ENCODE results near the gene TMOD1. TPM values are rescaled to one million over a fixed set of nuclear protein-coding genes. Genes with fewer than 3 reads are reported as not detected.

TMOD1 gene
- total RNA-seq, 4 donors from 2014 or later: 1.8 to 4.9 (median 2.9) TPM

GRCh38 chr9:97468658-97469448 lies 32.6 kb upstream of the TMOD1 start:
- TF ChIP-seq, protein P1, sequence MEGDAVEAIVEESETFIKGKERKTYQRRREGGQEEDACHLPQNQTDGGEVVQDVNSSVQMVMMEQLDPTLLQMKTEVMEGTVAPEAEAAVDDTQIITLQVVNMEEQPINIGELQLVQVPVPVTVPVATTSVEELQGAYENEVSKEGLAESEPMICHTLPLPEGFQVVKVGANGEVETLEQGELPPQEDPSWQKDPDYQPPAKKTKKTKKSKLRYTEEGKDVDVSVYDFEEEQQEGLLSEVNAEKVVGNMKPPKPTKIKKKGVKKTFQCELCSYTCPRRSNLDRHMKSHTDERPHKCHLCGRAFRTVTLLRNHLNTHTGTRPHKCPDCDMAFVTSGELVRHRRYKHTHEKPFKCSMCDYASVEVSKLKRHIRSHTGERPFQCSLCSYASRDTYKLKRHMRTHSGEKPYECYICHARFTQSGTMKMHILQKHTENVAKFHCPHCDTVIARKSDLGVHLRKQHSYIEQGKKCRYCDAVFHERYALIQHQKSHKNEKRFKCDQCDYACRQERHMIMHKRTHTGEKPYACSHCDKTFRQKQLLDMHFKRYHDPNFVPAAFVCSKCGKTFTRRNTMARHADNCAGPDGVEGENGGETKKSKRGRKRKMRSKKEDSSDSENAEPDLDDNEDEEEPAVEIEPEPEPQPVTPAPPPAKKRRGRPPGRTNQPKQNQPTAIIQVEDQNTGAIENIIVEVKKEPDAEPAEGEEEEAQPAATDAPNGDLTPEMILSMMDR (IDR thresholded peaks at IDR 0.05): no peak
- TF ChIP-seq POLR2A (IDR thresholded peaks at IDR 0.05): no peak
- WGBS, 2 donors: 68 to 79% methylated on average over 4 of the region's 4 CpGs
- DNase-seq (ENCODE audit: low spot score in 2 of 2): peak; percentile 80 to 93
- H3K4me3 ChIP-seq (ENCODE audit: low read depth, poor library complexity, severe bottlenecking): no peak overlapping the region
- intact Hi-C loops (cut with DNase I; ENCODE audit: low total_unique reads): no loop called here

- DNase-seq (ENCODE audit: low spot score in 2 of 2): no peak
- no peak overlapping the region for H3K4me3 ChIP-seq (ENCODE audit: low read depth, poor library complexity, severe bottlenecking)
- intact Hi-C loops (cut with DNase I; ENCODE audit: low total_unique reads): no loop called here
- TF ChIP-seq, protein P1 (IDR thresholded peaks at IDR 0.05): no peak
- TF ChIP-seq POLR2A (IDR thresholded peaks at IDR 0.05): no peak
- WGBS, 2 donors: 77 to 80% methylated on average over 2 of the region's 2 CpGs
Observed at GRCh38 chr9:97470076-97470475, 31.4 kb upstream of the TMOD1 start.

DNA sequence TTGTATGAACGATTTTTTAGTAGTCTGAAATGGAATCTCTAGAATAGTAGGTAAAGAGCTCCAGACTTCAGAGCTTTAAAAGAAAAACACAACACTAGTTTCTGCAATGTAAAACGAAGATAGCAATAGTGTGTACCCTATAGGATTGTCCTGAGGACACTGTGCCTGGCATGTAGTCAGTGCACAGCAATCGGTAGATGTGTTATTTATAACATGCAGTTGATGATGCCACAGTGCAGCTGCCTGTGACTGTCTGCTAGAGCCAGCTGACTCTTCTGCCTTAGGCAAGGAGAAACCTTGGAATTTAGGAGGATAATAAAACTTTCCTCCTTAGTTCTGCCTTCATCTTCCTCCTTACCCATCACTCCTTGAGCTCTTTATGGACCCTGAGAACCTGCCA lies 27.7 kb upstream of the TMOD1 start:
- DNase-seq (ENCODE audit: low spot score in 2 of 2): no peak
- TF ChIP-seq POLR2A (IDR thresholded peaks at IDR 0.05): no peak
- 64 to 70% methylated on average over 3 of the region's 3 CpGs for WGBS, 2 donors
- intact Hi-C loops (cut with DNase I; ENCODE audit: low total_unique reads): no loop called here
- no peak overlapping the region for H3K4me3 ChIP-seq (ENCODE audit: low read depth, poor library complexity, severe bottlenecking)

DNA sequence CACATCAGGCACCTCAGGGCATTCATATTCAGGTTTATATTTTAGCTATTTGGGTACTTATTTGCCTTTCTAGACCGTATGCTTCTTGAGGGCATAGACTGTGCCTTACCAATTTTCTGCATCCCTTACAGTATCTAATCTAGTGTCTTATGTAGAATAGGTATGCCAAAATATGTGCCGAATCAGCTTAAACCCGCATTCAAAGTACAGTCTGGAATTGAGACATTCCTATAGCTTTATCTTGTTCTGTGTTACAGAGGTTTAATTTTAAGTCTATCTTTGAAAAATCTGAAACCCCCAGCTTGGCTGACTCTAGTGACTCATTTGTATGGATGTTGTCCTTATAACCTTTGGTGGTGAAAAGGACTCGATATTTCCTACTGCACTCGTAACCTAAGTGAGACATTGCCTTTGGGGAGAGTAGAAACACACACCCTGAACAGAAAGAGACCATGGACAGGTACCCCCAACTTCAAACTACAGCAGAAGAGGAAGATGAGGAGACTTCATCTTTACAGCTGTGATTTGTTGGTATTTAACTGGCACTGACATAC lies 27.0 kb upstream of the TMOD1 start:
- 86 to 91% methylated on average over 5 of the region's 5 CpGs for WGBS, 2 donors
- no peak overlapping the region for H3K4me3 ChIP-seq (ENCODE audit: low read depth, poor library complexity, severe bottlenecking)
- intact Hi-C loops (cut with DNase I; ENCODE audit: low total_unique reads): no loop called here
- DNase-seq (ENCODE audit: low spot score in 2 of 2): no peak
- TF ChIP-seq POLR2A (IDR thresholded peaks at IDR 0.05): no peak
- TF ChIP-seq, protein P1 (IDR thresholded peaks at IDR 0.05): no peak

GRCh38 chr9:97475059-97475458 lies 26.4 kb upstream of the TMOD1 start:
- WGBS, 2 donors: 82 to 83% methylated on average over 2 of the region's 2 CpGs
- no peak overlapping the region for H3K4me3 ChIP-seq (ENCODE audit: low read depth, poor library complexity, severe bottlenecking)
- TF ChIP-seq POLR2A (IDR thresholded peaks at IDR 0.05): no peak
- TF ChIP-seq, protein P1 (IDR thresholded peaks at IDR 0.05): no peak
- no peak for DNase-seq (ENCODE audit: low spot score in 2 of 2)
- intact Hi-C loops (cut with DNase I; ENCODE audit: low total_unique reads): no loop called here

- TF ChIP-seq, protein P1 (IDR thresholded peaks at IDR 0.05): no peak
- no peak for TF ChIP-seq POLR2A (IDR thresholded peaks at IDR 0.05)
- H3K4me3 ChIP-seq (ENCODE audit: low read depth, poor library complexity, severe bottlenecking): no peak overlapping the region
- WGBS, 2 donors: 52 to 58% methylated on average over 3 of the region's 3 CpGs
- intact Hi-C loops (cut with DNase I; ENCODE audit: low total_unique reads): no loop called here
- no peak for DNase-seq (ENCODE audit: low spot score in 2 of 2)
Observed at GRCh38 chr9:97478301-97478981, 23.0 kb upstream of the TMOD1 start.
